ENCODE data around the gene IL17RC. TPM values are rescaled to one million over a fixed set of nuclear protein-coding genes. Genes with fewer than 3 reads are reported as not detected.

The IL17RC gene
- total and polyA plus RNA-seq, 2 of the 8 experiments (the other 6 are each of a cell fraction or from before 2014, with no cell fraction given): 11.8 to 13.0 TPM

GRCh38 chr3:9918261-9919038 lies 1.6 kb downstream of the IL17RC start (continued):
- no peak for TF ChIP-seq ATF2 (IDR thresholded peaks at IDR 0.05; ENCODE audit: low read length)
- TF ChIP-seq EZH2 (IDR thresholded peaks at IDR 0.05; ENCODE audit: low read depth, low read length, severe bottlenecking): no peak
- no peak for TF ChIP-seq JUND (IDR thresholded peaks at IDR 0.05; ENCODE audit: low read length)
- no peak for TF ChIP-seq POU5F1 (IDR thresholded peaks at IDR 0.05; ENCODE audit: low read depth, low read length)
- no peak for TF ChIP-seq BACH1 (IDR thresholded peaks at IDR 0.05; ENCODE audit: low read length)
- no peak for TF ChIP-seq TEAD4 (IDR thresholded peaks at IDR 0.05; ENCODE audit: low read depth, low read length)
